ENCODE data around the gene PANK2.

DNA sequence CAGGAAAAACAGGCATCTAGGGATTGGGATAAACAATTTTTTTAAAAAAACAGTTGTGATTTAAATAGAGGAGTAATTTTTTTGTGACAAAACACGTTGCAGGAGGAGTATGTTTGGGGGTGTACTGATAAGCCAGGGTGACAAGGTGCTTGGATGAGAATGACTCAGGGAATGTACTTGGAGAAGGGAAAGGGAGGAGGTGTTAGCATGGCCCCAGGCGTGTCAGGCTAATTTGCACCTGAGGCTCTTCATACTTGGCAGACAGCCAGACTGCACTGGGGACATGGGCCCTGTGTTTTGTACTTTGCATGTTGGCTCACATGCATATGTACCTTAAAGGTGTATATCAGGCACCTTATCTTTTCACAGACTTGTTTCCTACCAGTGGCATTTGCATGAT is 22.8 kb downstream of the PANK2 start:
- no peak for TF ChIP-seq CTCF (IDR thresholded peaks at IDR 0.05)
- TF ChIP-seq POLR2A (IDR thresholded peaks at IDR 0.05) = no peak

Data from testis (tissue), 2 donors.